GM12801 (cell line): ENCODE results near the gene SETDB2.

Experiments
- TF ChIP-seq, protein P1 (sequence below): IDR thresholded peaks from one replicate; pipeline ENCODE4 v1.5.1; 2011; ENCODE audit warnings: control low read depth; ENCODE audit not compliant: insufficient read length; ENCODE audit errors: extremely low read depth

SETDB2 gene

DNA sequence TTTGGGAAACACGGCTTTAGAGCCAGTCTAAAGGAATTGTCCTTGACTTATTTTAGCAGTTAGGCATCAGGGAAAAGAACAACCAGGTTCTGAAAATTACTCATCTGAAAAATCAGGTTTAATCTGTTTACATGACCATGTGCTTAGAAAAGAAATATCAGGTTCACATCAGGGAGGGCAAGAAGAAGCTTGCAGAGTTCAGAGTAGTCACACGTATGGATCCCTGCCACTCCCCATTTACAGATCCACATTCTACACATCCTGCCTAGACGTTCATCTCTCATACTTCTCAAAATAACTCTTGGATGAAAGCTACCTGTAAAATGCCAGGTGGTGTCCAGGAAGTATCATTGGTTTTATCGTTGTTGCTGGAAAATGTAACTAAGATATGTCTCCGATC lies 37.7 kb downstream of the SETDB2 start:
- TF ChIP-seq, protein P1, sequence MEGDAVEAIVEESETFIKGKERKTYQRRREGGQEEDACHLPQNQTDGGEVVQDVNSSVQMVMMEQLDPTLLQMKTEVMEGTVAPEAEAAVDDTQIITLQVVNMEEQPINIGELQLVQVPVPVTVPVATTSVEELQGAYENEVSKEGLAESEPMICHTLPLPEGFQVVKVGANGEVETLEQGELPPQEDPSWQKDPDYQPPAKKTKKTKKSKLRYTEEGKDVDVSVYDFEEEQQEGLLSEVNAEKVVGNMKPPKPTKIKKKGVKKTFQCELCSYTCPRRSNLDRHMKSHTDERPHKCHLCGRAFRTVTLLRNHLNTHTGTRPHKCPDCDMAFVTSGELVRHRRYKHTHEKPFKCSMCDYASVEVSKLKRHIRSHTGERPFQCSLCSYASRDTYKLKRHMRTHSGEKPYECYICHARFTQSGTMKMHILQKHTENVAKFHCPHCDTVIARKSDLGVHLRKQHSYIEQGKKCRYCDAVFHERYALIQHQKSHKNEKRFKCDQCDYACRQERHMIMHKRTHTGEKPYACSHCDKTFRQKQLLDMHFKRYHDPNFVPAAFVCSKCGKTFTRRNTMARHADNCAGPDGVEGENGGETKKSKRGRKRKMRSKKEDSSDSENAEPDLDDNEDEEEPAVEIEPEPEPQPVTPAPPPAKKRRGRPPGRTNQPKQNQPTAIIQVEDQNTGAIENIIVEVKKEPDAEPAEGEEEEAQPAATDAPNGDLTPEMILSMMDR: no peak

DNA sequence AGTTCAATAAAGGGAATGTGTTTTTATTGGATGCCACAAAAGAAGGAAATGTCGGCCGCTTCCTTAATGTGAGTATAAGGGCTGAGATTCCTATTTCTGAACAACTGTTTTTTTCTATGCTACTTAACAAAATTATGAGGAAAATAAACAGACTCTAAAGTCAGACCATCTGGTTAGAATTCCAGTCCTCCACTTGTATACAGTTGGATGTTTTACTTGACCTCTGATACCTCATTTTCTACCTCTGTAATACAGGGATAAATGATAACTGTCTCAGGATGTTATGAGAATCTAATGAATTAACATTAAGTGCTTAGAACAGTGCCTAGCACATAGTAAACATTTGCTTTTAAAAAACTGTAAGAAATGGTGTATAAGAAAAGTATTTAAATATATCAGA lies 44.5 kb downstream of the SETDB2 start:
- TF ChIP-seq, protein P1: no peak

DNA sequence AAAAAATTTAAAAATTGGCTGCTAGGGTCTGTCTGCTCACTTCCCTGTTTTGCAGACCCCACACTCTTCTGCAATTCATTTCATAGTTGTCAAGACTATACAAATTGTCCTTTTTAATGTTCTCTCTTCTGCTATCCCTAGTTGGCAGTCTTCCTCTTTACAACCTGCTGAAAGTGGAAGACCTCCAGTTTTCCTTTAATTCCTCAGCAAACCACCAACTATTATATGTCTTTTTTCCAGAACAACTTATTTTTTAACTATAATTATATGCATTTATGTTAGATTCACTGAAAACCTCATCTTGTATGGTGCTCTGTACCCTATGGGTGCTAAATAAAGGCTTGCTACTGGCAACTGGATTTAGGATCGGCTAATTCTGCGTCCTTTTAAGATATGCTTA lies 50.6 kb downstream of the SETDB2 start:
- TF ChIP-seq, protein P1: no peak

DNA sequence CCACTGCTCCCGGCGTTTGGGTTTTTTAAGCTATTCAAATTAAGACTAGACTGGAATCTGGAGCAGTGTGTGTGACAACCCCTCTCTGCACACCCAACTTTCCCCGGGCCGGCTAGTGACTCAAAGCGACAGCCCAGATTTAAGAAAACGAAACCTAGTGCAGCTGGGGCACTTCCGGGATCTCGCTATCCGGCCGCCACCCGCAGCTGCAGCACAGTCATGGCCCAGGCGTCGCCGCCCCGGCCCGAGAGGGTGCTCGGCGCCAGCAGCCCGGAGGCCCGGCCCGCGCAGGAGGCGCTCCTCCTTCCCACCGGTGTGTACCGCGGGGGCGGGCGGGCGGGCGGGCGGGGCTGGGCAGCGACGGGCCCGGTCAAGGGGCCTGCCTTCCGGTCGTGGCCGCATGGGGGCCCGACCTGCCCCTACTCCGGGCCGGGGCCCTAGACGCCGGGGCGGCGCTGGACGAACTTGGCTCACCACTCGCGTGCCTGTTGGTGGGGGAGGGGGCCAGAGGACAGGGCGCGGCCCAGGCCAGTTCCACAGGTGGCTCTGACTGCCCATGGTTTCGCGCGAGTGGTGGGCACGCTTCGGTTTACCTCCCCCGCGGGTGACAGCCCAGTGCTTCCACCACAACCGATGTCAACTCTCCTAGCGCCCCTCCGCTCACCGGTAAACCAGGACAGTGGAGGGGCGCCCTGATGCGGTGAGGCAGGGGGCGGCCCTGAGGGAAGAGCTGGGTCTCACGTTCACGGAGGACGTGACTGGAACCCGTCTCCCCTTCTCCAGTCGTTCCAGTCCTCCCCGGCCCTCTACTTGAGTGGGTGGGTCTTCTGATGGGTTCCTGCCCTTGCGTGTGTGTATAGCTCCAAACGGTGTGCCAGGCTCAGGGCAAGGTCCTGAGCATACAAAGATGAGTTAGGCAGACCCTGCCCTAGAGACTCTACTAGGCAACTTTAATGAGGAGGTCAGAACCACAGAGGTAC lies 52.0 kb downstream of the SETDB2 start, which contains the start of gene PHF11:
Gene PHF11 (plus strand): TSS at position 171 of the 980 bp plus-strand sequence. CDS start 49 bp downstream, at position 220.
- TF ChIP-seq, protein P1: no peak

DNA sequence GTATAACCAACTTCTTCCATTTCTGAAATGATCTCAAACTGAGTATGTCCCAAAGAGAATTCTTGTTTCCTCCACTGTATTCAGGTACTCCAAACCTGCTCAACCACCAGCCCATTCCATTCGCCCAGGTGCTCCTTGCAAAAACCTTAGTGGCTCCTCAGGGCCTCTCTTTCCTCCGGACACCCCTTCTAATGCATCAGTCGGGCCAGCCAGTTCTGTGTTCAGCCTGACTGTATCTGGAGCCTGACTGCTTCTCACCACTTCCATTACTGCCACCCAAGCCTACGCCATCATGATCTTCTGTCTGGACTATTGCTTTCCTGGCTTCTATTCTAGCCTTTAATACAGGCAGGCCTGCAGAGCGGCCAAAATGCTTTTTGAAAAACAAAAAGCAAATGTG lies 53.2 kb downstream of the SETDB2 start:
- TF ChIP-seq, protein P1: no peak

DNA sequence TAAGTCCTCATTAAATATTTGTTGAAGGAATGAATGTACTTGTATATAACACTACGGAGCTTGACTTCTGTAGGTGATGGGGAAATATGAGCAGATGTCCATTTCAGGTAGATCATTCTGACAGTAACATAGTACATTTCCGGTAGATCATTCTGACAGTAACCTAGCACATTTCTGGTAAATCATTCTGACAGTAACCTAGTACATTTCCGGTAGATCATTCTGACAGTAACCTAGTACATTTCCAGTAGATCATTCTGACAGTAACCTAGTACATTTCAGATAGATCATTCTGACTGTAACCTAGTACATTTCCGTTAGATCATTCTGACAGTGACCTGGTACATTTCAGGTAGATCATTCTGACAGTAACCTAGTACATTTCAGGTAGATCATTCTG lies 54.1 kb downstream of the SETDB2 start:
- TF ChIP-seq, protein P1: no peak

DNA sequence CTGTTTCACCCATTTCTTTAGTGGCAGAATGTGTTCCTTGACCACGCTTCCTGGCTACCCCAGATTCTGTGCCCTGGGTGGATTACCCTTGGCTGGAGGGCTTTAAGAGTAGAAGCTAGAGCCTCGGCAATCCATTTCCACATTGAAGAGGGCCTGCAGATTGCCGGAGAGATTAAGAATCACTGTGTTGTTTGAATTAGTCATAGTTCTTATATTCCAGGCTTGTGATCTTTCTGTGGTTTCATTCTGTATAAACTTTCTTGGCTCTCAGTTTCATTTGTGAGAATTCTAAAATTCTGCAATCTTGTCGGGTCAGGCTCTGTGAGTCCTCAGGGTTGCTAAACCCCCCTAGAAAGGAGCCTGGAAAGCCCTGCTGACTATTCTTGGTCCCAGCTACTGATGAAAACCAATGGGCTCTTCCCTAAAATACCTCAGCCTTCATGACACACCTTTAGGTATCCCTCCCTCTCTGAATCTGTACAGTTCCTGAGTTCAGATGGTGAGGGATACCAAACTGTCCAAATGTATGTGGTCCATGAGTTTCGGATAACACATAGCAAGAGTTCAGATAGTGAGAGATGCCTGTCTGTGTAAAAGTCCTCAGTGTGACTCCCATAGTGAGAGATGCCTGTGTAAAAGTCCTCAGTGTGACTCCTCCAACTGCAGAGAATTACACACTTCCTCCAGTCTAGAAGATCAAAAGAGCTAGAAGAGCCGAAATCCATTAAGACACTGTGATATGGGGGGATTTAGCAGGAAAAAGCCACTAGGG lies 56.0 kb downstream of the SETDB2 start:
- TF ChIP-seq, protein P1: no peak
